ENCODE data around the gene SIGLEC6. TPM values are rescaled to one million over a fixed set of nuclear protein-coding genes. Genes with fewer than 3 reads are reported as not detected.
A peak's percentile ranks its signal among the peaks of the same experiment; 100 is the strongest.

SIGLEC6 gene
- total and polyA plus RNA-seq, 8 donors, result 0.16 to 0.67 (median 0.26) TPM; not detected in 4

DNA sequence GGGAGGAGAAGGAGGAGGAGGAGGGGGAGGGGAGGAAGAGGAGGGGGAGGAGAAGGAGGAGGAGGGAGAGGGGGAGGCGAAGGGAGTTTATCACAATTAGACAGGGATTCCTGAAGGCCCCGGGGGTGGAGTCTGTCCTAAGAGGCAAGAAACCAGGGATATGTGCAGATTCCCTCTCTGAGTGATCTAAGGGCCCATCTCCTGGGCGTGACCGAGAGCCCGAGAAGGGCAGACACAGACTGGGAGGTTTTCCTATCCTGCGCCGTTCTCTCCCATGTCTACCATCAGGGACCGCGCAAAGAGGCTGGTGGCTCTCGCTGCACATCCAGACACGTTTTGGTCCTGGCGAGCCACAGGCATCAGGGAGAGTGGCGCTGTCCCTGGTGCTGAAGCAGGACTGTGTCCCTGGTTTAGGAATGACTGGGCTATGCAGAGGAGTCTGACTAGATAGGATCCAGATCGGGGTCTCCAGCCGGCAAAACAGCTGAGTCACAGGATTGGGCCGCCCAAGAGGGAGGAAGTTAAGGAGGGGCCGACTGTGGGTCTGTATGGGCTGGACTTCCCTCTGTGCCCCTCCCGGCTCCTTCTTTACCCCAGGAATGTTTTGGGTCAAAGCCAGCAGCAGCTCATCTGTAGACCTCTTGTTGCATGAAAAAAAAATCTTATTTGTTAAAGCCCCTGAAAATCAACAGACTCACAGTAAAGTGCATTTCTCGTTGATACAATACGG lies 21.7 kb upstream of the SIGLEC6 start:
- H3K36me3 ChIP-seq, result no peaks in the 10 kb centered on the region
- DNase-seq, result peak; percentile 34 to 81 (median 60)
- intact Hi-C loops (cut with DNase I), result no loop called here
- no peak for FAIRE-seq
- WGBS, 2 donors, result 6 to 8% methylated on average over 20 of the region's 20 CpGs
- H3K27ac ChIP-seq, result no peak overlapping the region
- TF ChIP-seq, protein P1, sequence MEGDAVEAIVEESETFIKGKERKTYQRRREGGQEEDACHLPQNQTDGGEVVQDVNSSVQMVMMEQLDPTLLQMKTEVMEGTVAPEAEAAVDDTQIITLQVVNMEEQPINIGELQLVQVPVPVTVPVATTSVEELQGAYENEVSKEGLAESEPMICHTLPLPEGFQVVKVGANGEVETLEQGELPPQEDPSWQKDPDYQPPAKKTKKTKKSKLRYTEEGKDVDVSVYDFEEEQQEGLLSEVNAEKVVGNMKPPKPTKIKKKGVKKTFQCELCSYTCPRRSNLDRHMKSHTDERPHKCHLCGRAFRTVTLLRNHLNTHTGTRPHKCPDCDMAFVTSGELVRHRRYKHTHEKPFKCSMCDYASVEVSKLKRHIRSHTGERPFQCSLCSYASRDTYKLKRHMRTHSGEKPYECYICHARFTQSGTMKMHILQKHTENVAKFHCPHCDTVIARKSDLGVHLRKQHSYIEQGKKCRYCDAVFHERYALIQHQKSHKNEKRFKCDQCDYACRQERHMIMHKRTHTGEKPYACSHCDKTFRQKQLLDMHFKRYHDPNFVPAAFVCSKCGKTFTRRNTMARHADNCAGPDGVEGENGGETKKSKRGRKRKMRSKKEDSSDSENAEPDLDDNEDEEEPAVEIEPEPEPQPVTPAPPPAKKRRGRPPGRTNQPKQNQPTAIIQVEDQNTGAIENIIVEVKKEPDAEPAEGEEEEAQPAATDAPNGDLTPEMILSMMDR (IDR thresholded peaks at IDR 0.05), result no peak
- ATAC-seq, result peak in 3 of 4 donors; percentile 50 to 93 (median 74)
- no peaks in the 10 kb centered on the region for H3K4me1 ChIP-seq
- H3K4me3 ChIP-seq, result no peak overlapping the region
- no peaks in the 10 kb centered on the region for H3K9me3 ChIP-seq
- peaks cover 0 to 7% (median 3%) of the 10 kb centered on the region in 4 donors for H3K27me3 ChIP-seq

DNA sequence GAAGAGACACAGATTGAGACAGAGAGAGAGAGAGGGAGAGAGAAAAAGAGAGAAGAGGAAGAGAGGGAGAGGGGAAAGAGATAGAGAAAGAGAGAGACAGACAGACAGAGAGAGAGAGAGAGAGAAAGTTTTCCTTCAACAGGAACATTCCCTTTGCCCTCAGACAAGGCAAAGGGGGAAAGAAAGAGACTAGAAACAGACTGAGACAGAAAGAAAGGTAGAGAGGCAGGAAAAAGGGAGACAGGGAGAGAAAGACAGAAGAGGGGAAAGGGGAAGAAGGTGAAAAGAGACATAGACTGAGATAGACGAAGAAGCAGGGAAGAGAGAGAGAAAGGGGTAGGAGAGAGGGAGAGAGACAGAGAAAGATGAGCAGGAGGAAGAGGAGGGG lies 21.1 kb upstream of the SIGLEC6 start:
- Histone ChIP-seq H3K27me3 (peaks cover 0 to 7% (median under 1%) of the 10 kb centered on the region in 4 donors), H3K4me3 (no peak overlapping the region), H3K4me1 (no peaks in the 10 kb centered on the region), H3K36me3 (no peaks in the 10 kb centered on the region), H3K9me3 (no peaks in the 10 kb centered on the region), H3K27ac (no peak overlapping the region)
- TF ChIP-seq, protein P1 (IDR thresholded peaks at IDR 0.05), result no peak
- DNase-seq (no peak), ATAC-seq (no peak), FAIRE-seq (no peak)
- WGBS, 2 donors, result 17 to 19% methylated on average over 1 of the region's 1 CpG
- intact Hi-C loops (cut with DNase I), result no loop called here

DNA sequence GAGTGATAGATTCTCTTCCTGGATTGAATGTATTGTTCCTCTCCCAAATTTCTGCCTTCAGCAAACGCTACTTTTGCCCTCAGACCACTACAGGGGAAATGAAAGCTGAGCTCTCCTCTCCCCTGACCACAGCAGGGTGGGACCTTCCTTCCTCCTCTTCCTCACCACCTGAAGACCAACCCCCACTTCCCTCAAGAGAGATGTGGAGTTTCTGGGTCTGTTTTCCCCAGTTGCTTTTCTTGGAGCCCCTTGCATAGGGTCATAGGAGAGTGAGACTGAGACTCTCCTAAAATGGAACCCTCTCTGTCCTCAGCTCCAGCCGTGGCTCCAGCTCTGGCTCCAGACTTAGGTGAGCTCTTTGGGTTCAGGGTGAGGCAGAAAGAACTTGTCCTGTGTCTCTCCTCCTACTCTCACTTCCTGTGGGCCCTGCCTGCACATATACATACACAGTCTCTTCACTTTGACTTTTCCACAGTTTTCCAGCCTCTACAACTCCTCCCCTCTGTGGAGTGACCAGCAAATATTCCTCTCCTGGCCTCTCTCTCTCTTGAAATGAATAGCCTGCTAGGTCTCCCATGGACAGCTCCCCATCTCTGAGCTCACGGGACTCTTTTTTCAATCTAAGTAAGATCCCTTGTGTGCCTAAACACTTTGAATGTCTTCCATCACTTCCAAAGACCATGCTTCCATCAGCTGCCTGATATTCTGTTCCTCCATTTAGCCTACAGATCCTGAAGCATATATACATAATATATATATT lies 20.4 kb upstream of the SIGLEC6 start:
- Histone ChIP-seq H3K4me1 (no peaks in the 10 kb centered on the region), H3K9me3 (no peaks in the 10 kb centered on the region), H3K4me3 (no peak overlapping the region), H3K27me3 (peaks cover 0 to 2% (median 0%) of the 10 kb centered on the region in 4 donors), H3K36me3 (no peaks in the 10 kb centered on the region), H3K27ac (no peak overlapping the region)
- 30 to 33% methylated on average over 3 of the region's 3 CpGs for WGBS, 2 donors
- TF ChIP-seq, protein P1 (IDR thresholded peaks at IDR 0.05), result no peak
- no peak for FAIRE-seq
- no peak for DNase-seq
- no peak for ATAC-seq
- intact Hi-C loops (cut with DNase I), result no loop called here

DNA sequence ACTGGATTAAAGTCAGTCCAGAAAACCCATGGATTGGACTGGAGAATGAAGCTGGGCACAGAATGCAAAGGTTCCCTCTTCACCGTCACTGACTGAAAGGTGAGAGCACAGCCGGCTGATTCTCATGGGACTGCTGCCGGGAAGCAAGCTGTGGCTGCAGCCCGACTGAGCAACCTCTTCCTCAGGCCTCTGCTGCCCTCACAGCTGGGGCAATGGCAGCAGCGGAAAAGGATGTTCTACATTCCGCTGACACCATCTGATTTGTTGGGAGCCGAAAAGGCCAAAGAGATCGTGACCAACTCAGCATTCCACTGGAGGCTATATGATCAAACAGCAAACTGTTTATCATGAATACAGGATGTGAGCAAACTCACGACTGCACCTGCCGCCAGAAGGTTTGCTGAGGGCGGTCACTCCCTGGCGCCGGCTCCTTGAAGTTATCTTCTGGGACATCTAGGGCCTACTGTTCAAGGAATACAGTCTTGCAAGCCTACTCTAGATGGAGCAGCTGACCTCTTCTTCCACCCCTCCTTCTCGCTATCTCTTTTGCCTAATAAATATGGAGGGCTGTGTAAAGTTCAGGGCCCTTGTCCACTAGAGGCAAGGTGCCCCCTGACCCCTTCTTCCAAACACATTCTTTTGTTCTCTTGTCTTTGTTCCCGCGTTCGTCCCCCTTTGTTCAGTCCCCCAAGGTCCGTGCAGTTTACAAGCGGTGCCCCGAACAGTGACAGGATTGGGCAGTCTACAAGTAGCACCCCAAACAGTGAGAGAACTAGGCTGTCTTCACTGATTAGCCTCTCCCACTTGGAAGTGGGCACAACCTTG lies 19.6 kb upstream of the SIGLEC6 start:
- WGBS, 2 donors, result 59 to 69% methylated on average over 20 of the region's 20 CpGs
- Histone ChIP-seq H3K4me3 (no peak overlapping the region), H3K27ac (no peak overlapping the region), H3K9me3 (no peaks in the 10 kb centered on the region), H3K36me3 (no peaks in the 10 kb centered on the region), H3K27me3 (peaks cover 0 to 3% (median 0%) of the 10 kb centered on the region in 4 donors), H3K4me1 (no peaks in the 10 kb centered on the region)
- intact Hi-C loops (cut with DNase I), result no loop called here
- TF ChIP-seq, protein P1 (IDR thresholded peaks at IDR 0.05), result no peak
- no peak for ATAC-seq
- no peak for DNase-seq
- FAIRE-seq, result no peak
